Motor neuron (in vitro differentiated cells): ENCODE measurements around the gene SLC22A13. TPM values are rescaled to one million over a fixed set of nuclear protein-coding genes. Genes with fewer than 3 reads are reported as not detected.

Experiments
- ATAC-seq, 8 experiments: fragments of 200-7000 bp; cut with Tn5 transposase; replicated peaks in 6 of 8; 2 replicates each; pipeline ENCODE4 v1.8.0; 2021; ENCODE audit warnings: mild to moderate bottlenecking in 8 of 8, moderate library complexity in 8 of 8
- H3K27ac ChIP-seq, 2 donors: fragments of 250-450 bp; sonication (Bioruptor Pico); 2 replicates each; pipeline ENCODE4 v1.9.0; 2021; ENCODE audit warnings: antibody characterized with exemption in 2 of 2, mild to moderate bottlenecking in 2 of 2, moderate library complexity in 1 of 2
- H3K4me1 ChIP-seq, 2 donors: fragments of 250-450 bp; sonication (Bioruptor Pico); replicated peaks in 1 of 2; 2 replicates each; pipeline ENCODE4 v1.6.1; 2021; ENCODE audit warnings: antibody characterized with exemption in 2 of 2, mild to moderate bottlenecking in 2 of 2, moderate library complexity in 1 of 2
- H3K4me3 ChIP-seq, 5 donors: fragments of 250-450 bp; sonication (Bioruptor Pico); 2 replicates each; pipeline ENCODE4 v1.9.0; 2021; ENCODE audit warnings: antibody characterized with exemption in 5 of 5, mild to moderate bottlenecking in 5 of 5, moderate library complexity in 4 of 5
- WGBS, 10 experiments: fragments of 450-650 bp; shearing (Covaris generic); methylation state at CpG; one replicate each; pipeline ENCODE4 v1.0.0; 2022; 5-methylcytosine and 5-hydroxymethylcytosine counted together
- in situ Hi-C, 9 experiments: fragments of 400-800 bp; cut with MboI; loops; one replicate each; pipeline ENCODE4 v1.15.0; 2021; ENCODE audit warnings: low sequenced_read_pairs in 9 of 9, low pct_unique_long_range_greater_than_20kb in 2 of 9; ENCODE audit not compliant: unreplicated experiment in 9 of 9
- total RNA-seq, 8 experiments: library from RNA; unstranded; fragments of 300-600 nt; gene quantifications; 2 replicates each; pipeline versions ENCODE4 v1.2.3 to v1.2.4, GENCODE V29; 2022

Gene SLC22A13
- total RNA-seq, 8 experiments from 2014 or later, result 0.13 to 1.0 (median 0.36) TPM; not detected in 1

DNA sequence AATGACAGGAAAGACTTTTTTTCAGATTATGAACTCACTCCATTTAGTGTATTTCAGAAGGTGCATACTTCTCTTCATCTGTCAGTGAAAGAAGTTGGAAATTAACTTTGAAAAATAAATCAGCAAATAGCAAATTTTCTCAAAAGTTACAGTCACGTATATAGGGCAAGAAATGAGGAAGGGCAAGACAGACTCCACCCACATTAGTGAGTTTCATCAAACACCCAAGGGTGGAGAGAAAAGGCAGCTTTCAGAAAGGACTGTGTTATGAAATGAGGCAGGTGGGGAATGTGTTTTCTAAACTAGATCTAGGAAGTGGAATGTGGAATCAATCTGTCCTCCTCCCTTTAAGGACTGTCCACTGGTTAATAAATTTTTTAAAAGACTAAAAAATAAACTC is 2.9 kb downstream of the SLC22A13 start:
- no peak overlapping the region for H3K27ac ChIP-seq
- 57 to 100% (median 83%) methylated on average over 1 of the region's 1 CpG; no CpG with 5 or more reads in 3 of the 10 experiments for WGBS, 10 experiments
- no peak for ATAC-seq
- in situ Hi-C loops, result loop anchor here in 1 of 9 experiments (10.0 kb wide), 1 partner anchor 216 kb away; no protein-coding TSS in a partner anchor
- H3K4me1 ChIP-seq, result peaks cover 4 to 21% of the 10 kb centered on the region in 2 donors
- no peak overlapping the region for H3K4me3 ChIP-seq

DNA sequence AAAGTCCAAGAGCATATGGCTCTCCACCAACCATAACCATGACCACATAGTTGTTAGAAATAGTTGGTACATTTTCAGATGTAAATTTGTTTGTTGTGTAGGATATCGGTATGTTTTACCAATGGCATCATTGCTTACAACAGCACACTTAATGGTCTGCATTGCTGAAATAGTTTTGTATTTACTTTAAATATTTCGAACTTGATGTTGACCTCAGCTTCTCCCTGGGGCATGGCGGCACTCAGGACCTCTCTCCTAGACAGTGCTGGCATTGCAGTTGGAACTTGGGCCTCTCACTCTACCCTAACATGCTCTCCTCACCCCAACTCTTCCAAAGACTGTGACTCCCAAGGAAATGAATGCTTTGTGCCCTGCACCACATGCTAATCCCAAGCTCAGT is 5.0 kb downstream of the SLC22A13 start:
- in situ Hi-C loops, result no loop called here
- 0 to 100% (median 82%) methylated on average over 1 to 3 of the region's 3 CpGs; no CpG with 5 or more reads in 2 of the 10 experiments for WGBS, 10 experiments
- Histone ChIP-seq H3K4me3 (no peak overlapping the region), H3K27ac (no peak overlapping the region), H3K4me1 (peaks cover 4 to 12% of the 10 kb centered on the region in 2 donors)
- ATAC-seq, result no peak

DNA sequence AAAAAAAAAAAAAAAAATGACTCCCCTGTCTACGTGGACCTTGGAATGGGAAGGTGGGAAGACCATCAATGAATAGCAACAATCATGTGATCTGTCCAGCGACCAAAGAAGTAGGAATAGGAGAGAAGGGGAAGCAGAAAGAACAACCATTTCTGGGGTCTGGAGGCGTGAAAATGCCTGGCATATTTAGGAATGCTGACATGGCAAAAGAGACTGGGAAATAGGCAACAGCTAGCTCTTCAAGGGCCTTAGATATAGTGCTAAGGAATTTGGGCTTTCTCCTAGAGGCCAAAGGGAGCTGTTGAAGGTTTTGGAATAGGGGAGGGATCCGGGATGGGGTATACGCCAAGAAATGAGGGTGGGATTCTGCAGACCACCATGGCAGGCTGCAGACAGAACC is 5.9 kb downstream of the SLC22A13 start:
- 58 to 100% (median 87%) methylated on average over 1 to 5 of the region's 5 CpGs; no CpG with 5 or more reads in 1 of the 10 experiments for WGBS, 10 experiments
- Histone ChIP-seq H3K27ac (no peak overlapping the region), H3K4me3 (no peak overlapping the region), H3K4me1 (peaks cover 4 to 12% of the 10 kb centered on the region in 2 donors)
- in situ Hi-C loops, result no loop called here
- ATAC-seq, result no peak

DNA sequence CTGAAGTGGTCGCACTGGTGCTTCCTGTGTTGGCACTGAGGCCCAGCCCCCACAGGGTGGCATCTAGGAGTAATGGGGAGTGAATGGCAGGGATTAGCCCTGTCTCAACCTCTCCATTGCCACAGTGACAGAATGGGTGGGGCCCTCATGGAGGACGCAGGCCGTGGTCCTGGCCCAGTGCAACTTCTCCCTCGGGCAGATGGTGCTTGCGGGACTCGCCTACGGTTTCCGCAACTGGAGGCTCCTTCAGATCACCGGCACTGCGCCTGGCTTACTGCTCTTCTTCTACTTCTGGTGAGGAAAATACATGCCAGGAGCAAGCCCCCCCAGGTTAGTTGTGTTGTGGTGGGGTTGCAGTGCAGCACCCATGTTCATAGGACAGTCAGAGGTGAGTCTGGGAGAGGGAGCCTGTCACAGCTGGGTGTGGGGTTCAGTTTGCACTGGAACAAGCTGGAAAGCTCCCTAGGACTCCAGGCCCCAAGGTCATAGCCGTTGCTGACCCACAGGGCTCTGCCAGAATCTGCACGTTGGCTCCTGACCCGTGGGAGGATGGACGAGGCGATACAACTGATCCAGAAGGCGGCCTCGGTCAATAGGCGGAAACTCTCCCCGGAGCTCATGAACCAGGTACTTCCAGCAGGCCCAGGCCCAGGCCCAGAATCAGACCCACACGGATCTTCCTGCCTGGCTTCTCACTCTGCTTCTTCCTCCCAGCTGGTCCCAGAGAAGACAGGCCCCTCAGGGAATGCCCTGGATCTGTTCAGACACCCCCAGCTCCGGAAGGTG is 9.4 kb downstream of the SLC22A13 start:
- Histone ChIP-seq H3K4me1 (peaks cover 4 to 12% of the 10 kb centered on the region in 2 donors), H3K27ac (no peak overlapping the region), H3K4me3 (no peak overlapping the region)
- no peak for ATAC-seq
- WGBS, 10 experiments, result 80 to 93% (median 85%) methylated on average over 2 to 4 of the region's 21 CpGs; no CpG with 5 or more reads in 6 of the 10 experiments
- in situ Hi-C loops, result no loop called here

DNA sequence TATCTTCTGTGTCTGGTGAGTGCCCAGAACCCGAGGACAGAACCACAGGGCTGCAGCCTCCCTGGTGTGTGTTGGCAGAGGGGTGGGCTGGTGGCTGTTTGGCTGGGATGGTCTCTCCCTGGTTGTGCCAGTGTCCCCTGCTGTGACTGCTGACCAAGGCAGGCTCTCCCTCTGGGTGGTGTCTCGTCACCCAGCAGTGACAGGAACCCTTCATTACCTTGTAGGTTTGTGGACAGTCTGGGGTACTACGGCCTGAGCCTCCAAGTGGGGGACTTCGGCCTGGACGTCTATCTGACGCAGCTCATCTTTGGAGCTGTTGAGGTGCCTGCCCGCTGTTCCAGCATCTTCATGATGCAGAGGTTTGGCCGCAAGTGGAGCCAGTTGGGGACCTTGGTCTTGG is 10.0 kb downstream of the SLC22A13 start:
- in situ Hi-C loops, result no loop called here
- Histone ChIP-seq H3K4me1 (peaks cover 4 to 12% of the 10 kb centered on the region in 2 donors), H3K4me3 (no peak overlapping the region), H3K27ac (no peak overlapping the region)
- ATAC-seq, result no peak
- WGBS, 10 experiments, result 64 to 100% (median 82%) methylated on average over 1 to 3 of the region's 8 CpGs; no CpG with 5 or more reads in 6 of the 10 experiments

DNA sequence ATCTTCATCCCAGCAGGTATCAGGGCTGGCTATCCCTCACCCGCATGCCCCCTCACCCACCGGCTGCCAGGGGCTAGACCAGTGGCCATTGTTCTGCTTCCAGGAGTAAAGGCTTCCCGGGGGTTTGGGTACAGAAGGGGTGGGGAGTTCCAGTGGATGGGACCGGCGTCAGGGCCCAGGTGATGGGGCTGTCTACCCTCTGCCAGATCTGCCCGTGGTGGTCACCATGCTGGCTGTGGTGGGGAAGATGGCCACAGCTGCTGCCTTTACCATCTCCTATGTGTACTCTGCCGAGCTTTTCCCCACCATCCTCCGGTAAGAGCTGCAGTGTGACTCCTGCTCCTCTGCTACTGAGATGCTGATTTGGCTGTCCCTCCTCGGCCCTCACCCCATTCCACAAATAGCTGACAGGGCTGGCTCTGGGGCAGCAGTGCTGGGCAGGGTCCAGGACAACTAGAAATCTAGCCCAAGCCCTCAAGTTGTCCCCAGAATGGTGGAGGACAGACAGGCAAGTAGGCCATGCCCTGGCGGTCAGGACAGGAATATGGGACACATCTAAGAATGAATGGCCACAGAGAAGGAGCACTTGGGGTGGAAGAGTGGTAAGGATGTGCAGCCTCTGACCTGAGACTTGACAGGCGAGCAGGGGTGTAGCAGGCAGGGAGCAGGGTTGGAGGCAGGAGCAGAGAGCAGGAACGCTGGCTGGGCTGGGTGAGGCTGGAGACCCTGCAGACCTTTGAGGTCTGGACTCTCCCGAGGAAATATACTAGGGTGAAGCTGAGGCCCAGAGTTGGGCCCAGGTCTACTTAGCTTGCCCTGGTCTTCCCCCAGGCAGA is 10.7 kb downstream of the SLC22A13 start:
- Histone ChIP-seq H3K4me3 (no peak overlapping the region), H3K27ac (no peak overlapping the region), H3K4me1 (peaks cover 4 to 12% of the 10 kb centered on the region in 2 donors)
- 60 to 100% (median 88%) methylated on average over 1 to 6 of the region's 13 CpGs; no CpG with 5 or more reads in 2 of the 10 experiments for WGBS, 10 experiments
- ATAC-seq, result no peak
- in situ Hi-C loops, result no loop called here

DNA sequence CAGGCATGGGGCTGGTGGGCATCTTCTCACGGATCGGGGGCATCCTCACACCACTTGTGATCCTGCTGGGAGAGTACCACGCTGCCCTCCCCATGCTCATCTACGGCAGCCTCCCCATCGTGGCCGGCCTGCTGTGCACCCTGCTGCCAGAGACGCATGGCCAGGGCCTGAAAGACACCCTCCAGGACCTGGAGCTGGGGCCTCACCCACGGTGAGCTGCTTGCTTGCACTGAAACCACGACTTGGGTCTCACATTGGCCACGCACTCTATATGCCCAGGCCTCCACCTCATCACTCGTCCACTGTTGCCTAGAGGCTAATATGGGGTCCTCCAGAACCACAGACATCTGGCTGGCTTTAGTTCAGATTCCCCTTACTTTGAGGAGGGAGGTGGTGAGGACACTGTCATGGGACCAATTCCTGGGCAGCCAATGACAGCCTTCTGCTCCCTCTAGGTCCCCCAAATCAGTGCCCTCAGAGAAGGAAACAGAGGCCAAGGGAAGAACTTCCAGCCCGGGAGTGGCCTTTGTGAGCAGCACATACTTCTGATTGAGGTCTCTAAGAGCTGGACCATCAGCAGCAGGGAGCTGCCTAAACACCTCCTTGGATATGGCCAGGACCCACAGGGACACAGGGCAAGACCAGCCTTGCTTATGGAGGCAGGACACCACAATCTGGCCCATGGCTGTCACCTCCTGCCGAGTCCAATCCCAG is 11.5 kb downstream of the SLC22A13 start:
- WGBS, 10 experiments, result 83 to 100% (median 86%) methylated on average over 1 to 3 of the region's 13 CpGs; no CpG with 5 or more reads in 5 of the 10 experiments
- ATAC-seq, result no peak
- H3K4me1 ChIP-seq, result peaks cover 4 to 10% of the 10 kb centered on the region in 2 donors

DNA sequence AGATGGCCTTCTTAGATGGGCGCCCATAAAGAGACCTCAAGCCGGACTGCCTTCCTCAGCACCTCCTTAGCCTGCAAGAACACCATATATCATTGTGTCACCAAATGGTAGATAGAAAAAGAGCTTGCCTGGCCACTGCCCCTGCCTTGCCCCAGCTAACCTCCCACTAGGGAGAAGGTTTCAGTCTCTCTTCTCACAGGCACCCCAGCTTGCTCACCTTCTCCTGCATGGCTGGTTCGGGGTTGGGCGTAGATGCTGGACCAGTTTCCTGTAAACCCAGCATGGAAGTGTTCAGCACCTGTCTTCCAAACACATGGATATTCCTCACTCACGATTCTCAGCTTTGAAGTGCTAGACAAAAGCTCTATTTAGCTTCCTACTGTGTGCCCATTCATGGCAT is 13.2 kb downstream of the SLC22A13 start:
- Histone ChIP-seq H3K4me1 (no peaks in the 10 kb centered on the region), H3K27ac (no peak overlapping the region), H3K4me3 (no peak overlapping the region)
- no peak for ATAC-seq
- 33 to 100% (median 79%) methylated on average over 1 to 5 of the region's 5 CpGs; no CpG with 5 or more reads in 1 of the 10 experiments for WGBS, 10 experiments
- in situ Hi-C loops, result no loop called here

More for the DNA sequence above, 11.5 kb downstream of the SLC22A13 start:
- H3K27ac ChIP-seq, result no peak overlapping the region
- no peak overlapping the region for H3K4me3 ChIP-seq
- in situ Hi-C loops, result no loop called here

DNA sequence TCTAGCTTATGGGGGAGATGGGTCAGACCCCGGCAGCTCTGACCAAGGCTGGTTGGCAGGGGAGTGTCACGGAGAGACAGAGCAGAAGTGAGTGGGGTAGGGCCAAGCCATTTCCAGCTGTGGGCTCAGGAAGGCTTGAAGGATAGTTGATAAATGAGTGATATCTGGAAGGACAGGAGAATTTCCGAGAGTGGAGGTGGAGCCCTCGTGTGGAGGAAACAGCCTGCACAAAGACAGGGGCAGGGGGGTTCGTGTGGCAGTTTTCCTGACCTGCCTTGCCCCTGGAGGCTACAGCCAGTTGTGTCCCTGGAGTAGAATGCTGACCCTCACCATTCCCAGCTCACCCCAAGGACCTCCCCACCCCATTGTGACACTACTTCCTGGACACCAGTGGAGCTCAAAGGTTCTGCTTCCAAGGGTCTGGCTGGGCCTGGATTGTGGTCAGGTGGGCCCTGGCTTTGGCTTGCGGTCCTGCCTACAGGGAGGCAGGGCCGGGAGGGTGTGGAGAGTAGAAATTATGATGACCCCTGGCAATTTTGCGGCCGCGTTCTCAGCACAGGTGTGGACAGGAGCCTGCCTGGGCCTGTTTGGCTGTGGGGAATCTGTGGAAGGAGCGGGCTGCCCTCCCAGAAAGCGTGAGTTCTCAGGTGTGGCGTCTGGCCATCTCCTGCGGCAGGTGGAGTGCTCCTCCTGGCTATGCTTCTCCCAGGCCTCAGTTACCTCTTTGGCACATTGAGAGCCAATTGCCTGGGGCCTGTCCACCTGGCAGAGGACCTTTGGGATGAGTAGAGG is 16.5 kb downstream of the SLC22A13 start, which contains the start of gene SLC22A14:
Gene SLC22A14, plus strand, starts transcription at position 400 of the 792 bp plus-strand sequence. CDS start 23,733 bp downstream, outside the sequence.
- 80 to 100% (median 87%) methylated on average over 1 to 8 of the region's 14 CpGs; no CpG with 5 or more reads in 2 of the 10 experiments for WGBS, 10 experiments
- H3K4me1 ChIP-seq, result no peaks in the 10 kb centered on the region
- in situ Hi-C loops, result no loop called here
- H3K27ac ChIP-seq, result no peak within 1 kb of the TSS
- H3K4me3 ChIP-seq, result no peak within 1 kb of the TSS
- ATAC-seq, result no peak

DNA sequence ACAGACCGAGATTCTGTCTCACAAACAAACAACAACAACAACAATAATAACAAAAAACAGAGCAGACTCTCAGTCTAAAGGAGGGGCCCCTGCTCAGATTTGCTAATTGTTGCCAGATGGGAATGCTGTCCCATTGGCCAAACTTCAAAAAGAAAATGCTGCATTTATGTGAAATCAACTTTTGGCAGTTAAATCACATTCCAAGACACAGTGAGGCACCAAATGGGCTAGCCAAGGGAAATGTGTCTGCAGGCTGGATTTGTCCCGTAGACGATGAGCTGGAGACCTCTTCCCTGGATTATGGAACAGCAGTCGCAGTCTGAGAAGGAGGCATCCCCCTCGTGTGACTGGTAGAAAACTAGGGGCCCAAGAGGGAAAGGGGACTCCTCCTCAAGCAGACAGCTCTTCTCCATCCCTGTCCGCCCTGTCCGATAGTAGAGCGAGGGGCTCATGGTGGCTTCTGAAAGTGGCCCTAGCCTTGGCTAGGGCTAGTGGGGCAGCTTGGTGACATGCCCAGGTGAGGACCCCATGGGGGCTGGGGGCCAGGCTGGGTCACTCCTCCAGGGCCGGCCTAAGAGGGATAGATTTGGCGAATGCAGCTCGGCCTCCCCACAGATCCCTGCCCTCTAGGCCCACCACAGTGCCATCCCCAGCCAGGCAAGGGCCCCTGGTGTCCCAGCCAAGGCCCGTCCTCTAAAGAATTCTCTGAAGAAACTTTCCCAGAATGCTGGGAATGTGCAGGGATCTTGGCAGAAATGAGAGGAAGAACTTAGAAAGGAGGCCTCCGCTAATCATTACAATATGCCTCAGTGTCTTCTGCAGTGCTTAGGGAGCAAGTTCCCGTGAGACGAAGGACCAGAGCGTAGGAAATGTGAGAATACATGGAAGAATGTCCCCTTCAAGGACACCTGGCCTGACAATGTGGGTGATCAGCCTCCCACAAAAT is 18.5 kb downstream of the SLC22A13 start:
- Histone ChIP-seq H3K27ac (no peak overlapping the region), H3K4me3 (no peak overlapping the region), H3K4me1 (no peaks in the 10 kb centered on the region)
- WGBS, 10 experiments, result 33 to 95% (median 61%) methylated on average over 1 to 10 of the region's 16 CpGs; no CpG with 5 or more reads in 2 of the 10 experiments
- peak in 3 of 8 experiments; percentile 81 to 96 (median 94) for ATAC-seq
- in situ Hi-C loops, result no loop called here

DNA sequence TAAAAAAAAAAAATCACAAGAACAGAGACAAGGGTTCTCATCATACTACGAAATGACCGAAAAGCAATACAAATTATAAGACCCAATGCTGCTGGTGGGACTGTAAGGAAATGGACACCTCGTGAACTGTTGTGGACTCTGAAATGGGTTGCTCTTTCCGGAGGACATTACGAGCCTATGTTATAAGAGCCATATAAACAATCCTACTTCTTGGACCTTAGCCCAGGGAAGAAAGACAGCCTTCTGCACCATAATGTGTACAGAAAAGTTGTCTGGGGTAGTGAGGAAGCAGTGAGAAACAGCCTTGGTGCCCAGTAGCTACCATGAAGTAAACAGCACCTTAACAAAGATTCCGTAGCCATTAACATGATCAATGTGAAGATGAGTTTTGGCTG is 19.1 kb downstream of the SLC22A13 start:
- in situ Hi-C loops, result no loop called here
- WGBS, 10 experiments, result 31 to 100% (median 88%) methylated on average over 1 to 6 of the region's 6 CpGs; no CpG with 5 or more reads in 1 of the 10 experiments
- H3K4me3 ChIP-seq, result no peak overlapping the region
- ATAC-seq, result no peak
- H3K27ac ChIP-seq, result no peak overlapping the region
- H3K4me1 ChIP-seq, result no peaks in the 10 kb centered on the region
